Measurements from ENCODE around the gene PDHB. TPM values are rescaled to one million over a fixed set of nuclear protein-coding genes. Genes with fewer than 3 reads are reported as not detected.
A peak's percentile ranks its signal among the peaks of the same experiment; 100 is the strongest.

PDHB gene
- total and polyA plus RNA-seq, 2 donors, result 72.3 to 99.4 TPM

DNA sequence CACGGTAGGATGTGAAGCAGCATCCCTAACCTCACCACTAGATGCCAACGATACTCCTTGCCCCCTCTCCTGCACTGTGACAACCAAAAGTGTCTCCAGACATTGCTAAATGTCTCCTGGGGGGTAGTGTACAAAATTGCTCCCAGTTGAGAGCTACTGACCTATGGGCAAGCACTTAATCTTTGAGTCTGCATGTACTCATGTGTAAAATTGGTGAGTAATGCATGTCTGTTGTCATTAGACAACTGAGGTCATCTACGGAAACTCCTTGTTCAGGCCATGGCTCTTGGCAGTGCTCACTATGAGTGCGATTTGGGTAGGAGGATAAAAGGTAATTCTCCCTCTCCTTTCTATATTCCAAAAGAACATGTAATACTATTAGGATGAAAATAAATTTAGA, 29.2 kb downstream of the PDHB start:
- peaks cover 3% of the 10 kb centered on the region for H3K36me3 ChIP-seq (ENCODE audit: insufficient read depth)
- no peak for DNase-seq (ENCODE audit: extremely low spot score)
- H3K4me3 ChIP-seq (ENCODE audit: low read depth, low read length), result no peak overlapping the region
- H3K27ac ChIP-seq (ENCODE audit: low read depth), result no peak overlapping the region
- 80% methylated on average over 4 of the region's 4 CpGs for WGBS
- no peaks in the 10 kb centered on the region for H3K4me1 ChIP-seq (ENCODE audit: insufficient read depth)

DNA sequence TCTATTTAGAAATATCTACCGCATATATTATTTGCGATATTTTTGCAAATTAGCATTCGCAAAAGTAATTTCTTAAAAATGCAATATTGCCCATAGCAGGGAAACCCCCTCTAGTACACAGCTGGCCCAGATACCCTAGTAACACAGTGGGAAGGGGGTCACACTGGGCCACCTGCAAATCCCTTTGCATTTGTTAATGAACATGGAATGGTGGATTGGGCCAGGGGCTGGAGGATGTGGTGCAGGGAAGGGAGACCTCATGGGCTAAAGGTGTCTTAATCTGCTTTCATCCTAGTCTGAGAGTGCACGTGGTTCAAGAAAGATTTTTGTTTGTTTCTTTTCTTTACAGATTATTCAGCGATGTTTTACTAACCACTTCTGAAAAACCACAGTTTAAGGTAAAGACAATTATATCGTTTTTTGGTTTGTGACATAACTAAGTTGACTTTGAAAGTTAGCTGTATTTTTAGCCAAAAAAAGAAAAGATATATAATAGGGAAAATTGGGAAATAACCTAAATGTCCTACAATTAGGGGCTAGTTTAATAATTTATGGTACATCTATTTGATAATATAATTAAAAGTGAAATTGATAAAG, 30.0 kb downstream of the PDHB start:
- Histone ChIP-seq H3K4me1 (ENCODE audit: insufficient read depth) (no peaks in the 10 kb centered on the region), H3K4me3 (ENCODE audit: low read depth, low read length) (no peak overlapping the region), H3K27ac (ENCODE audit: low read depth) (no peak overlapping the region), H3K36me3 (ENCODE audit: insufficient read depth) (peaks cover 7% of the 10 kb centered on the region)
- no peak for DNase-seq (ENCODE audit: extremely low spot score)
- WGBS, result 91% methylated on average over 6 of the region's 6 CpGs

DNA sequence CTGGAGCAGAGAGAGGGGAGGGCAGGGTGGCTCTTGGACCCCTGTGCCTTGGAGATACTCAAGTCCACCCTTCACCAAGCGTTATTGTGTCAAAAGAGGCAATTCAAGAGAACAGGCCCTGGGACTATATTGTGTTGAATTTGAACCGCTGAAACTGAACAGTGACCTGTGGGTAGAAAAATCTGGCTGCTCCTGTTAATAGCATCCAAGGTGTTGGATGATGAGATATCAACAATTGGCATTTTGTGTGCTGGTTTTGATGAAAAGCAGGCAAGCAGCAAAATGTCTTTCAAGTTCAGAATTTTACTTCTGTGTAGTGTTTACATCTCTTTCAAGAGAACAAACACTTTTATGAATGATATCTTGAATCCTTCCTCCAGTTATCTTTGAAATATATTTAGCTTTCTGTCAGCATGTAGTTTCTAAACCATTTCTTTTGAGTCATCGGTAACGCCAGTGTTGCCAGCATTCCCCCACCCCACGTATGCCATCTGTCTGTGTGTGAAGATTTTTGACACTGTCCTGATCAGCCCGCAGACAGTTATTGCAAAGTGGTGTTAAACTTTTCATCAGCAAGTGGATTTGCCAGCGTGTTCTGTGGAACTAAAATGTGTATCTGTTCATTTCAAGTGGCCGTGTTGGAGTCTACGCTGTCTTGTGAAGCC, 34.8 kb downstream of the PDHB start:
- DNase-seq (ENCODE audit: extremely low spot score), result no peak
- Histone ChIP-seq H3K4me1 (ENCODE audit: insufficient read depth) (no peaks in the 10 kb centered on the region), H3K4me3 (ENCODE audit: low read depth, low read length) (no peak overlapping the region), H3K27ac (ENCODE audit: low read depth) (no peak overlapping the region), H3K36me3 (ENCODE audit: insufficient read depth) (peaks cover 8% of the 10 kb centered on the region)
- 64% methylated on average over 9 of the region's 9 CpGs for WGBS

DNA sequence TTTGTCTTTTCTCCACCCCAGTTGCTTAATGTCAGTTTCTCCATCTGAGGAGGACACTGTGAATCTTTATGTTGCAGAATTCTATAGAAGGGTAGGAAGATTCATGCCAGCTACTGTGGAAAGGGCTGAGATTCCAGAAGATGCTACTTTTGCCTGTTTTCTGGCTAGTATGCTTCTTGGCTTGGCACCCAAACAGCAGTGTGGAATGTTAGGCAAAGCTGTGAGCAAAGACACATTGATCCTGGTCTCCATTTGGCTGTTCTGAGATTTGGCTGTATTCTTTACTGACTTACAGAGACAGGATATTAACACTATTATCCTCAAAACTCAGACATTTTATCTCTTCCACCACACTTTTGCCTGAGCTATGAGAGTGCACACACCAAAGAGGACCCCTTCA, 39.3 kb downstream of the PDHB start:
- no peak overlapping the region for H3K4me3 ChIP-seq (ENCODE audit: low read depth, low read length)
- H3K4me1 ChIP-seq (ENCODE audit: insufficient read depth), result no peaks in the 10 kb centered on the region
- no peak overlapping the region for H3K27ac ChIP-seq (ENCODE audit: low read depth)

GRCh38 chr3:58392181-58392580, 41.5 kb downstream of the PDHB start:
- Histone ChIP-seq H3K36me3 (ENCODE audit: insufficient read depth) (peaks cover 1% of the 10 kb centered on the region), H3K4me3 (ENCODE audit: low read depth, low read length) (no peak overlapping the region), H3K4me1 (ENCODE audit: insufficient read depth) (no peaks in the 10 kb centered on the region), H3K27ac (ENCODE audit: low read depth) (peak overlapping the region; percentile 32)
- no peak for DNase-seq (ENCODE audit: extremely low spot score)
- WGBS, result 15% methylated on average over 3 of the region's 3 CpGs

More for the DNA sequence above, 39.3 kb downstream of the PDHB start:
- peaks cover 7% of the 10 kb centered on the region for H3K36me3 ChIP-seq (ENCODE audit: insufficient read depth)
- no peak for DNase-seq (ENCODE audit: extremely low spot score)

DNA sequence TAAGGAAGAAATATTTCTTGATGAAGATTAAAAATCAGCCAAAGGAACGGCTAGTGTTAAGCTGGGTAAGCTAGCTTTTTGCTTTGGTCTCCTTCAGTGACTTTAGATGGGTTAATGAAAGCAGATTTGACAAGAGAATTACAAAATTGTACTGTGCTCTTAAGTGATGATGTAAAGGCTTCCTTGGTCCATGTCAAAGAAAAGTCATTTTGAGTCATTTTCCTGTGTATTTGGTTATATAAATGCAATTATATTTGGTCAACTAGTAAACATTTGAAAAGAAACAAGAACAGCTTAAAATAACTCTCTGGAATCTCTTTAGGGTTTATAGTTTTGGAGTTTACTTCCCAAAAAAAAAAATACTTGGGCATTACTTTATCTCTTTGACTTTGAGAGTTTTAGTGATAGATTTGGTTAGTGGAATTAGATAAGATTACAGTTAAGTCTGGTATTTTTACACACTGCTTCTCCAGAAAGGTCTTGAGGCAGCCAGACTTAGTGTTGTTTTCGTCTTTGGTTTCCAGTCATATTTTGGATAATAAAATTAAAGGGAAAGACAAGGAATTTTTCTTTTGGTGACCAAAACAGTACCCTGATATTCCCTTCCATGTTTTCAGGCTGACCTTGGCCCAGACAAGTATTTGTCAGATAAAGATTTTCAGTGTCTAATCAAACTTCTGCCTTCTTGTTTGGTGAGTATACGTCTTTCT, 42.3 kb downstream of the PDHB start:
- H3K4me3 ChIP-seq (ENCODE audit: low read depth, low read length), result no peak overlapping the region
- H3K36me3 ChIP-seq (ENCODE audit: insufficient read depth), result peaks cover 1% of the 10 kb centered on the region
- H3K27ac ChIP-seq (ENCODE audit: low read depth), result no peak overlapping the region
- DNase-seq (ENCODE audit: extremely low spot score), result no peak
- no peaks in the 10 kb centered on the region for H3K4me1 ChIP-seq (ENCODE audit: insufficient read depth)
- 26% methylated on average over 3 of the region's 3 CpGs for WGBS

DNA sequence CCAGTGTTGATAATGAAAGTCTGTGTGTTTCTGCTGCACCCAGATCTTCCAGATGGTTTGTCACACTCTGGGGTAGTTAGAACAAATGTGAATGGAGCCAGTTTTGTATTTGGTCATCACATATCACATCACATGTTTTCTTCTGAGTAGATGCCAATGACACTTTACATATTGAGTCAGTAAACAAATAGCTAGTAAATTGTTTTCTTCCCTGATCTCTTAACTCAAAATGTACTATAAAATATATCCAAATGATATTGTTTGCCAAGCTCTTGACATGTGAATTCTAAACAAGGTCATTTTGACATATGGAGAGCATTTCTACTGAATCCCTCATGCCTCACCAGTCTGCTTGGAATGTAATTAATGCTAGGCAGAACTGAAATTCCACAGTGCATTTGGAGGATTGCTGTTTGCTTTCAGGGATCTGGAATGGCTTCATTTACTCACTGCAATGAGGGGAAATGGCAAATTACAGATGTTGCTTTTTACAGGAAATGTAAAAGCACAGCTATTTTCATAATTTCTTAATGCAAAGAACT, 45.0 kb downstream of the PDHB start:
- no peak for DNase-seq (ENCODE audit: extremely low spot score)
- H3K27ac ChIP-seq (ENCODE audit: low read depth), result no peak overlapping the region
- H3K4me3 ChIP-seq (ENCODE audit: low read depth, low read length), result no peak overlapping the region
- H3K4me1 ChIP-seq (ENCODE audit: insufficient read depth), result no peaks in the 10 kb centered on the region
- no peaks in the 10 kb centered on the region for H3K36me3 ChIP-seq (ENCODE audit: insufficient read depth)

DNA sequence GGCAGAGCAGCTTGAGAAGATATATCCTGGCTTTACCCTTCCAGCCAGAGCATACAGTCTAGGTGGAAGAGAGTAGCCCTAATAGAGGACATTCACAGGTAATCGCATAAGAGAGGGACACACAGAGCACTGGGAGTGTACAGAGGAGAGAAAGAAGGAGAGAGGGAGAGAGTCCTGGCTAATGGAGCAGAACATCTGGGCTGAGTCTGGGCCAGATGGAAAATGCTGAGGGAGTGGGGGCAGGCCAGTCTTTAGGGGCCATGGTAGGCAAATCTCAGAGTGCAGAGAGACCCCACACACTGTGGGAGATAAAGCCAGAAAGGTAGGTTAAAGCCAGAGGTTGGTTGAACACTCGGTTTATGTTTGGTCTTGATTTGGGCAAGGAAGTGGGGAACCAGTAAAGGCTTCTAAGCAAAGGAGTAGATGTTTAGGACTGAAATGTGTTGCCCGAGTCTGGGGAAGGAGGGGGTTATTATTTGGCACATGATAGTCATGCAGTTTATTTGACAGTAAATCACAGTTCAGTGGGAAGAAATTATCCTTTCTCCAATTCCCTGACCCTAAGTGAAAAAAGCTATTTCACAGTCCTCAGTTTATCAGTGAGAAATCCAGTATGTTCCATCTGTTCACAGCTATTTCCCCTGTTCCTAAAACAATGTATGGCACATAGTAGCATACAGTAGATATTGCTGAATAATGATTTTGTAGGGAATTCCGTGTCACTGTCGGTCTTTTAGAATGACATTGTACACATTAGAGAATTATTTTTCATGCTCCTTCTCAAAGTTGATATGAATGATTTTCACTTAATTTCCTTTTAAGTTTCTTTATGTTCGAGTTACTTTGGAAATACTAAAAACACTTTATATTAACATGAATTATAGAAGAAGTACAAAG, 45.7 kb downstream of the PDHB start:
- Histone ChIP-seq H3K36me3 (ENCODE audit: insufficient read depth) (no peaks in the 10 kb centered on the region), H3K4me3 (ENCODE audit: low read depth, low read length) (no peak overlapping the region), H3K27ac (ENCODE audit: low read depth) (peak overlapping the region; percentile 44), H3K4me1 (ENCODE audit: insufficient read depth) (no peaks in the 10 kb centered on the region)
- 47% methylated on average over 6 of the region's 6 CpGs for WGBS
- DNase-seq (ENCODE audit: extremely low spot score), result no peak

DNA sequence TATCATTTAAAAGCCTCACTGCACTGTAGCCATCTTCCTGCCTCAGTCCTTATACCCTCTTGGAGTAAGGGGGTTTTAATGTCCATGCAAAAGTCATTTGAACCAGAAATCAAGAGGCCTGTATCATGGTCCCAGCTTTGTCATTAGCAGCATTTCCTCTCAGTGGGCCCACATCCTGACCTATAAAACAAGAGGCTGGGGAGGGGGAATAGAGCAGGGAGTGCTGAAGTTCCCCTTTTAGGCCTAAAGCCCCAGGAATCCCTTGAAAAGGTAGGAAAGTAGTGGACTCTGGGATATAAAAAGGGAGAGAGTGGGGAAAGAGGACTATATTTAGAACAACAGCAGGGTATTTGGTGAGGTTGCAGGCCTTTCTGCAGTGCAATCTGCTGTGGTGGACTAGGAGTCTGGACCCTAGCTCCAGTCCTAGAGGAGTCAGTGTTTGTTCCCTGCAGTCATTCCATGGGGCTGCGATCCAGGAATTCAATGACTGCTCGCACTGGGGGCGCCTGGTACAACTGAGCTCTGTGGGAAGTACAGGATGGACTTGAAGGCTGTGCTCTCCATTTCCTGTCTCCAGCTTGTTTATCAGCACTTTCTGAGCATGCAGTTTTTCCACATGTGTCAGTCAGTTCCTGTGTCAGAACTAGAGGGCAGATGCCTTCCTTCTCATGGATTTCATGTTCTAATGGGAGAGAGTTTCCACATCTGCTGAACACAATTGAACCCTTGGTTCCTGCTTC, 46.8 kb downstream of the PDHB start:
- no peak for DNase-seq (ENCODE audit: extremely low spot score)
- 69% methylated on average over 3 of the region's 3 CpGs for WGBS
- Histone ChIP-seq H3K4me1 (ENCODE audit: insufficient read depth) (no peaks in the 10 kb centered on the region), H3K36me3 (ENCODE audit: insufficient read depth) (no peaks in the 10 kb centered on the region), H3K27ac (ENCODE audit: low read depth) (peak overlapping the region; percentile 39), H3K4me3 (ENCODE audit: low read depth, low read length) (no peak overlapping the region)

- 86% methylated on average over 3 of the region's 3 CpGs for WGBS
- Histone ChIP-seq H3K27ac (ENCODE audit: low read depth) (no peak overlapping the region), H3K4me1 (ENCODE audit: insufficient read depth) (no peaks in the 10 kb centered on the region), H3K4me3 (ENCODE audit: low read depth, low read length) (no peak overlapping the region), H3K36me3 (ENCODE audit: insufficient read depth) (no peaks in the 10 kb centered on the region)
- DNase-seq (ENCODE audit: extremely low spot score), result no peak
These were observed 49.1 kb downstream of the PDHB start for GRCh38 chr3:58384381-58385090.

DNA sequence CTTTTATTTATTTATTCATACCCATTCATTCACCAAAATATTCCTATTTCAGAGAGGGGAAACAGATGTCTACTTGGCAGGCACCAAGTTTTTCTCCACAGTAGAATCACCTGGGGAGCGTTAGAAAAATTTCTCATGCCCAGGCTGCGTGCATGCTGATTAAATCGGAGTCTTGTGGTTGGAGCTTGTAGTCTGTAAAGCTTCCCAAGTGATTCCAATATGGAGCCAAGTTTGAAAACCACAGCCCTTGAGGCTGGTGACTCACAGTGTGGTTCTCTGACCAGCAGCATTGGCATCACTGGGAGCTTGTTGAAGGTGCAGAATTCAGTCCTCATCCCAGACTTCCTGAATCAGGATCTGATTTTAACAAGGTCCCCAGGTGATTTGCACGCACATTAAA, 49.7 kb downstream of the PDHB start:
- H3K4me3 ChIP-seq (ENCODE audit: low read depth, low read length), result no peak overlapping the region
- H3K27ac ChIP-seq (ENCODE audit: low read depth), result no peak overlapping the region
- H3K4me1 ChIP-seq (ENCODE audit: insufficient read depth), result no peaks in the 10 kb centered on the region
- no peak for DNase-seq (ENCODE audit: extremely low spot score)
- H3K36me3 ChIP-seq (ENCODE audit: insufficient read depth), result no peaks in the 10 kb centered on the region
- 78% methylated on average over 4 of the region's 4 CpGs for WGBS

DNA sequence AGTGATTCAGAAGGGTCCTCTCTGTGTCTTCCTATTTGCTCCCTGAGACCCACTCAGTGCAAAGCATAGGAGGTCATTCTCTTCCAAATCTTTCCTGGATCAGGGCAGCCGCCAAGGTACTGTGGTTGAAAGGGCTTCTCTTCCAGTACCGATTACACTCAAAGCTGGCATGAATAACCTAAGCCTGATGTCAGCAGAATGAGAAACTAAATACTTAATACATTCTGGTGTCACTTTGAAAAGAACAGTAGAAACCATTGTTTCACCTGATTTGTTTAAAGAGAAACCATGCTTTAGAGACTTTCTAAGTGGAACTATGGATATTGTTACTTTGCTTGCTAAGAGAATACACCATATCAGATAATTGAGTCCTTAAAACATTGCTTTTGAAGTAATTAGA, 50.2 kb downstream of the PDHB start:
- no peak overlapping the region for H3K27ac ChIP-seq (ENCODE audit: low read depth)
- no peak for DNase-seq (ENCODE audit: extremely low spot score)
- H3K4me3 ChIP-seq (ENCODE audit: low read depth, low read length), result no peak overlapping the region
- 83% methylated on average over 2 of the region's 2 CpGs for WGBS
- no peaks in the 10 kb centered on the region for H3K4me1 ChIP-seq (ENCODE audit: insufficient read depth)
- H3K36me3 ChIP-seq (ENCODE audit: insufficient read depth), result no peaks in the 10 kb centered on the region
